ENCODE data around the gene ZBTB40.

DNA sequence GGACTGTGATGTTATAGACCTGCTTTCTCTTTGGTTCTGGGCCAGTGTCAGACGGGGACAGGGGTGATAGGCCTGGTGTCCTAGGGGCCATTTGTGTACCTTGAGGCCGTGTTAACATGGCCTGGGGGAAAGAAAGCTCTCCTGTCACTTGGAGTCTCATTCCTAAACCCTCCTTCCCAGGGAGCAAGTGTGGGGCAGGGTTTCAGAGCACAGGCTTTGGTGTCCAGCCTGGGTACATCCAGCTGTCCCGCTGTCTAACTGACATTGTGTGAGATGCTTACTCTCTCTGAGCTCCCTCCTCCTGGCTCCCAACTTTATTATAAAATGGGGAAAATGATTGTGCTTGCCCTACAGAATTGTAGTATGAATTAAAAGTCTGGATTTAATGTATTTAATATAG, 79.1 kb downstream of the ZBTB40 start:
- TF ChIP-seq, protein P1, sequence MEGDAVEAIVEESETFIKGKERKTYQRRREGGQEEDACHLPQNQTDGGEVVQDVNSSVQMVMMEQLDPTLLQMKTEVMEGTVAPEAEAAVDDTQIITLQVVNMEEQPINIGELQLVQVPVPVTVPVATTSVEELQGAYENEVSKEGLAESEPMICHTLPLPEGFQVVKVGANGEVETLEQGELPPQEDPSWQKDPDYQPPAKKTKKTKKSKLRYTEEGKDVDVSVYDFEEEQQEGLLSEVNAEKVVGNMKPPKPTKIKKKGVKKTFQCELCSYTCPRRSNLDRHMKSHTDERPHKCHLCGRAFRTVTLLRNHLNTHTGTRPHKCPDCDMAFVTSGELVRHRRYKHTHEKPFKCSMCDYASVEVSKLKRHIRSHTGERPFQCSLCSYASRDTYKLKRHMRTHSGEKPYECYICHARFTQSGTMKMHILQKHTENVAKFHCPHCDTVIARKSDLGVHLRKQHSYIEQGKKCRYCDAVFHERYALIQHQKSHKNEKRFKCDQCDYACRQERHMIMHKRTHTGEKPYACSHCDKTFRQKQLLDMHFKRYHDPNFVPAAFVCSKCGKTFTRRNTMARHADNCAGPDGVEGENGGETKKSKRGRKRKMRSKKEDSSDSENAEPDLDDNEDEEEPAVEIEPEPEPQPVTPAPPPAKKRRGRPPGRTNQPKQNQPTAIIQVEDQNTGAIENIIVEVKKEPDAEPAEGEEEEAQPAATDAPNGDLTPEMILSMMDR (IDR thresholded peaks at IDR 0.05 in 4 of 5, conservative IDR thresholded peaks at IDR 0.05 in 1 of 5) = no peak
- TF ChIP-seq POLR2A (IDR thresholded peaks at IDR 0.05) = no peak

All from gastrocnemius medialis (tissue), 4 donors.